ENCODE data around the gene ACTA1. TPM values are rescaled to one million over a fixed set of nuclear protein-coding genes. Genes with fewer than 3 reads are reported as not detected.

The ACTA1 gene
- total and polyA plus RNA-seq, 2 experiments from 2014 or later, result 8.8 to 13.0 TPM

DNA sequence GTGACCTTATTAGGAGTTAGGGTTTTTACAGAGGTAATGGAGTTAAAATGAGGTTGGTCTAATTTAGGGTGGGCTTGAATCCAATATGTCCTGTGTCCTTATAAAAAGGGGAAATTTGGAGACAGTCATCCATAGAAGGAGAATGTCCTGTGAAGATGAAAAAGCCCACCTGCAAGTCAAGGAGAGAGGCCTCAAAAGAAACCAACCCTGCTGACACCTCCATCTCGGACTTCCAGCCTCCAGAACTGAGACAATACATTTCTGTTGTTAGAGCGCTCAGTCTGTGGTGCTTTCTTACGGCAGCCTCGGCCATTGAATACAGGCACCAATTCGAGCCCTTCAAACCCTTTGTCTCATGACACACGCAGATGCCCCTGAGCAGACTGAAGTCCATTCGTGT is 43.8 kb downstream of the ACTA1 start (continued):
- TF ChIP-seq ZNF114 (CRISPR knock-in tag; IDR thresholded peaks at IDR 0.05), result no peak
- TF ChIP-seq POLR2AphosphoS5 (IDR thresholded peaks at IDR 0.05; ENCODE audit: low read depth), result no peak
- TF ChIP-seq, protein P1, sequence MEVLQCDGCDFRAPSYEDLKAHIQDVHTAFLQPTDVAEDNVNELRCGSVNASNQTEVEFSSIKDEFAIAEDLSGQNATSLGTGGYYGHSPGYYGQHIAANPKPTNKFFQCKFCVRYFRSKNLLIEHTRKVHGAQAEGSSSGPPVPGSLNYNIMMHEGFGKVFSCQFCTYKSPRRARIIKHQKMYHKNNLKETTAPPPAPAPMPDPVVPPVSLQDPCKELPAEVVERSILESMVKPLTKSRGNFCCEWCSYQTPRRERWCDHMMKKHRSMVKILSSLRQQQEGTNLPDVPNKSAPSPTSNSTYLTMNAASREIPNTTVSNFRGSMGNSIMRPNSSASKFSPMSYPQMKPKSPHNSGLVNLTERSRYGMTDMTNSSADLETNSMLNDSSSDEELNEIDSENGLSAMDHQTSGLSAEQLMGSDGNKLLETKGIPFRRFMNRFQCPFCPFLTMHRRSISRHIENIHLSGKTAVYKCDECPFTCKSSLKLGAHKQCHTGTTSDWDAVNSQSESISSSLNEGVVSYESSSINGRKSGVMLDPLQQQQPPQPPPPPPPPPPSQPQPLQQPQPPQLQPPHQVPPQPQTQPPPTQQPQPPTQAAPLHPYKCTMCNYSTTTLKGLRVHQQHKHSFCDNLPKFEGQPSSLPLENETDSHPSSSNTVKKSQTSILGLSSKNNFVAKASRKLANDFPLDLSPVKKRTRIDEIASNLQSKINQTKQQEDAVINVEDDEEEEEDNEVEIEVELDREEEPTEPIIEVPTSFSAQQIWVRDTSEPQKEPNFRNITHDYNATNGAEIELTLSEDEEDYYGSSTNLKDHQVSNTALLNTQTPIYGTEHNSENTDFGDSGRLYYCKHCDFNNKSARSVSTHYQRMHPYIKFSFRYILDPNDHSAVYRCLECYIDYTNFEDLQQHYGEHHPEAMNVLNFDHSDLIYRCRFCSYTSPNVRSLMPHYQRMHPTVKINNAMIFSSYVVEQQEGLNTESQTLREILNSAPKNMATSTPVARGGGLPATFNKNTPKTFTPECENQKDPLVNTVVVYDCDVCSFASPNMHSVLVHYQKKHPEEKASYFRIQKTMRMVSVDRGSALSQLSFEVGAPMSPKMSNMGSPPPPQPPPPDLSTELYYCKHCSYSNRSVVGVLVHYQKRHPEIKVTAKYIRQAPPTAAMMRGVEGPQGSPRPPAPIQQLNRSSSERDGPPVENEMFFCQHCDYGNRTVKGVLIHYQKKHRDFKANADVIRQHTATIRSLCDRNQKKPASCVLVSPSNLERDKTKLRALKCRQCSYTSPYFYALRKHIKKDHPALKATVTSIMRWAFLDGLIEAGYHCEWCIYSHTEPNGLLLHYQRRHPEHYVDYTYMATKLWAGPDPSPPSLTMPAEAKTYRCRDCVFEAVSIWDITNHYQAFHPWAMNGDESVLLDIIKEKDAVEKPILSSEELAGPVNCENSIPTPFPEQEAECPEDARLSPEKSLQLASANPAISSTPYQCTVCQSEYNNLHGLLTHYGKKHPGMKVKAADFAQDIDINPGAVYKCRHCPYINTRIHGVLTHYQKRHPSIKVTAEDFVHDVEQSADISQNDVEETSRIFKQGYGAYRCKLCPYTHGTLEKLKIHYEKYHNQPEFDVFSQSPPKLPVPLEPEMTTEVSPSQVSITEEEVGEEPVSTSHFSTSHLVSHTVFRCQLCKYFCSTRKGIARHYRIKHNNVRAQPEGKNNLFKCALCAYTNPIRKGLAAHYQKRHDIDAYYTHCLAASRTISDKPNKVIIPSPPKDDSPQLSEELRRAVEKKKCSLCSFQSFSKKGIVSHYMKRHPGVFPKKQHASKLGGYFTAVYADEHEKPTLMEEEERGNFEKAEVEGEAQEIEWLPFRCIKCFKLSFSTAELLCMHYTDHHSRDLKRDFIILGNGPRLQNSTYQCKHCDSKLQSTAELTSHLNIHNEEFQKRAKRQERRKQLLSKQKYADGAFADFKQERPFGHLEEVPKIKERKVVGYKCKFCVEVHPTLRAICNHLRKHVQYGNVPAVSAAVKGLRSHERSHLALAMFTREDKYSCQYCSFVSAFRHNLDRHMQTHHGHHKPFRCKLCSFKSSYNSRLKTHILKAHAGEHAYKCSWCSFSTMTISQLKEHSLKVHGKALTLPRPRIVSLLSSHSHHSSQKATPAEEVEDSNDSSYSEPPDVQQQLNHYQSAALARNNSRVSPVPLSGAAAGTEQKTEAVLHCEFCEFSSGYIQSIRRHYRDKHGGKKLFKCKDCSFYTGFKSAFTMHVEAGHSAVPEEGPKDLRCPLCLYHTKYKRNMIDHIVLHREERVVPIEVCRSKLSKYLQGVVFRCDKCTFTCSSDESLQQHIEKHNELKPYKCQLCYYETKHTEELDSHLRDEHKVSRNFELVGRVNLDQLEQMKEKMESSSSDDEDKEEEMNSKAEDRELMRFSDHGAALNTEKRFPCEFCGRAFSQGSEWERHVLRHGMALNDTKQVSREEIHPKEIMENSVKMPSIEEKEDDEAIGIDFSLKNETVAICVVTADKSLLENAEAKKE (CRISPR knock-in tag; IDR thresholded peaks at IDR 0.05), result no peak
- TF ChIP-seq JUNB (IDR thresholded peaks at IDR 0.05; ENCODE audit: unreplicated experiment), result no peak

DNA sequence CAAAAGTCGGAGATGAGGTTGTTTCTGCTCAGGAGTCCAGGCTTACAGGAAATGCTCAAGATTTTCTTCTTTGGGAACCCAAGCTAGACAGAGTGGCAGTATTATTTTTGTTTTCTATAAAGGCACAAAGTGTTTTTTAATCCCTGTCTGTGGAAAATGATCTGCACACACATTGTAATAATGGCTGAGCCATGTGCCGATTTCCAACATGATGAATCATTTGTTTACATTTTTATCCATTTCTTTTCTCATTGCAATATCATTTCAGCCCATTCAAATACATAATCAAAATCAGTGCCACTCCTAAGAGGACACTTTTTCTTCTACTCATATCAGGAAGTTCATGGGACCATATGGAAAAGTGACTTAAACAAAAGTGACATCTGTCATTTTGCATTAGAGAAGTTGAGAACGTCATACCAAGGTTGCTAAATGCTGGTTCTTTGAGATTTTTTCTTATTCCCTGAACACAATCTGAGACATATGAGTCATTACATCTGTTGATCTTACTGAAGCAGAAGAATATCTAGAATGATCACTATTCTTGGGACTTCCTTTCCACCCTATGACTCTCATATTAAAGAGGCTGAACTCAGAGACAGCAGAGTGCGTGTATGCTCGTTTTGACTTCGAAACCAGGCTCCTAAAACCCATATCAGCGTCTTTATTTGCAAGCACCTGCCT is 44.9 kb downstream of the ACTA1 start:
- Histone ChIP-seq H3K9me2 (ENCODE audit: insufficient read depth) (no peaks in the 10 kb centered on the region), H3K4me1 (ENCODE audit: insufficient read depth) (no peaks in the 10 kb centered on the region), H4K20me1 (replicated peaks; ENCODE audit: insufficient read depth) (no peaks in the 10 kb centered on the region), H3K4me2 (no peak overlapping the region), H3K4me3 (no peak overlapping the region), H3K27ac (ENCODE audit: low read depth) (no peak overlapping the region), H3F3A (replicated peaks; ENCODE audit: low read depth) (no peaks in the 10 kb centered on the region), H3K36me3 (ENCODE audit: insufficient read depth) (no peaks in the 10 kb centered on the region), H3K79me2 (replicated peaks; ENCODE audit: insufficient read depth) (no peaks in the 10 kb centered on the region), H3K27me3 (ENCODE audit: insufficient read depth) (no peaks in the 10 kb centered on the region), H2AFZ (no peak overlapping the region)
- H3K27me3 Mint-ChIP-seq (ENCODE audit: insufficient read depth, low read depth, poor library complexity), result peaks cover 7% of the 10 kb centered on the region
- H3K4me1 Mint-ChIP-seq, result no peaks in the 10 kb centered on the region
- H3K9me3 Mint-ChIP-seq, result no peaks in the 10 kb centered on the region
- DNase-seq (ENCODE audit: low spot score), result no peak
- H3K4me3 Mint-ChIP-seq, result no peak overlapping the region
- no peak for ATAC-seq
- H3K27ac Mint-ChIP-seq, result no peak overlapping the region
- H3K36me3 Mint-ChIP-seq (ENCODE audit: low read depth), result no peaks in the 10 kb centered on the region
- TF ChIP-seq ZNF331 (CRISPR knock-in tag; IDR thresholded peaks at IDR 0.05; ENCODE audit: low read depth) (no peak), NANOG (IDR thresholded peaks at IDR 0.05; ENCODE audit: borderline replicate concordance) (no peak), EZH2phosphoT487 (IDR thresholded peaks at IDR 0.05; ENCODE audit: unreplicated experiment) (no peak), POLR2AphosphoS5 (IDR thresholded peaks at IDR 0.05; ENCODE audit: low read depth) (no peak), JUNB (IDR thresholded peaks at IDR 0.05; ENCODE audit: unreplicated experiment) (no peak), CREB1 (CRISPR knock-in tag; IDR thresholded peaks at IDR 0.05; ENCODE audit: low read depth) (no peak)
- TF ChIP-seq, protein P2, sequence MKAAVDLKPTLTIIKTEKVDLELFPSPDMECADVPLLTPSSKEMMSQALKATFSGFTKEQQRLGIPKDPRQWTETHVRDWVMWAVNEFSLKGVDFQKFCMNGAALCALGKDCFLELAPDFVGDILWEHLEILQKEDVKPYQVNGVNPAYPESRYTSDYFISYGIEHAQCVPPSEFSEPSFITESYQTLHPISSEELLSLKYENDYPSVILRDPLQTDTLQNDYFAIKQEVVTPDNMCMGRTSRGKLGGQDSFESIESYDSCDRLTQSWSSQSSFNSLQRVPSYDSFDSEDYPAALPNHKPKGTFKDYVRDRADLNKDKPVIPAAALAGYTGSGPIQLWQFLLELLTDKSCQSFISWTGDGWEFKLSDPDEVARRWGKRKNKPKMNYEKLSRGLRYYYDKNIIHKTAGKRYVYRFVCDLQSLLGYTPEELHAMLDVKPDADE (IDR thresholded peaks at IDR 0.05), result no peak
- TF ChIP-seq, protein P3, sequence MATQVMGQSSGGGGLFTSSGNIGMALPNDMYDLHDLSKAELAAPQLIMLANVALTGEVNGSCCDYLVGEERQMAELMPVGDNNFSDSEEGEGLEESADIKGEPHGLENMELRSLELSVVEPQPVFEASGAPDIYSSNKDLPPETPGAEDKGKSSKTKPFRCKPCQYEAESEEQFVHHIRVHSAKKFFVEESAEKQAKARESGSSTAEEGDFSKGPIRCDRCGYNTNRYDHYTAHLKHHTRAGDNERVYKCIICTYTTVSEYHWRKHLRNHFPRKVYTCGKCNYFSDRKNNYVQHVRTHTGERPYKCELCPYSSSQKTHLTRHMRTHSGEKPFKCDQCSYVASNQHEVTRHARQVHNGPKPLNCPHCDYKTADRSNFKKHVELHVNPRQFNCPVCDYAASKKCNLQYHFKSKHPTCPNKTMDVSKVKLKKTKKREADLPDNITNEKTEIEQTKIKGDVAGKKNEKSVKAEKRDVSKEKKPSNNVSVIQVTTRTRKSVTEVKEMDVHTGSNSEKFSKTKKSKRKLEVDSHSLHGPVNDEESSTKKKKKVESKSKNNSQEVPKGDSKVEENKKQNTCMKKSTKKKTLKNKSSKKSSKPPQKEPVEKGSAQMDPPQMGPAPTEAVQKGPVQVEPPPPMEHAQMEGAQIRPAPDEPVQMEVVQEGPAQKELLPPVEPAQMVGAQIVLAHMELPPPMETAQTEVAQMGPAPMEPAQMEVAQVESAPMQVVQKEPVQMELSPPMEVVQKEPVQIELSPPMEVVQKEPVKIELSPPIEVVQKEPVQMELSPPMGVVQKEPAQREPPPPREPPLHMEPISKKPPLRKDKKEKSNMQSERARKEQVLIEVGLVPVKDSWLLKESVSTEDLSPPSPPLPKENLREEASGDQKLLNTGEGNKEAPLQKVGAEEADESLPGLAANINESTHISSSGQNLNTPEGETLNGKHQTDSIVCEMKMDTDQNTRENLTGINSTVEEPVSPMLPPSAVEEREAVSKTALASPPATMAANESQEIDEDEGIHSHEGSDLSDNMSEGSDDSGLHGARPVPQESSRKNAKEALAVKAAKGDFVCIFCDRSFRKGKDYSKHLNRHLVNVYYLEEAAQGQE (IDR thresholded peaks at IDR 0.05; ENCODE audit: unreplicated experiment), result no peak
- TF ChIP-seq, protein P4, sequence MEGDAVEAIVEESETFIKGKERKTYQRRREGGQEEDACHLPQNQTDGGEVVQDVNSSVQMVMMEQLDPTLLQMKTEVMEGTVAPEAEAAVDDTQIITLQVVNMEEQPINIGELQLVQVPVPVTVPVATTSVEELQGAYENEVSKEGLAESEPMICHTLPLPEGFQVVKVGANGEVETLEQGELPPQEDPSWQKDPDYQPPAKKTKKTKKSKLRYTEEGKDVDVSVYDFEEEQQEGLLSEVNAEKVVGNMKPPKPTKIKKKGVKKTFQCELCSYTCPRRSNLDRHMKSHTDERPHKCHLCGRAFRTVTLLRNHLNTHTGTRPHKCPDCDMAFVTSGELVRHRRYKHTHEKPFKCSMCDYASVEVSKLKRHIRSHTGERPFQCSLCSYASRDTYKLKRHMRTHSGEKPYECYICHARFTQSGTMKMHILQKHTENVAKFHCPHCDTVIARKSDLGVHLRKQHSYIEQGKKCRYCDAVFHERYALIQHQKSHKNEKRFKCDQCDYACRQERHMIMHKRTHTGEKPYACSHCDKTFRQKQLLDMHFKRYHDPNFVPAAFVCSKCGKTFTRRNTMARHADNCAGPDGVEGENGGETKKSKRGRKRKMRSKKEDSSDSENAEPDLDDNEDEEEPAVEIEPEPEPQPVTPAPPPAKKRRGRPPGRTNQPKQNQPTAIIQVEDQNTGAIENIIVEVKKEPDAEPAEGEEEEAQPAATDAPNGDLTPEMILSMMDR (conservative IDR thresholded peaks at IDR 0.05; ENCODE audit: low read depth in 2 of 2), result no peak
